Brain pericyte (primary cell): ENCODE data around the gene TTLL12.

Experiments used
- DNase-seq: peaks from one replicate; pipeline ENCODE4 v3.0.0-alpha.2; 2012; ENCODE audit warnings: low read depth, low spot score

The TTLL12 gene

DNA sequence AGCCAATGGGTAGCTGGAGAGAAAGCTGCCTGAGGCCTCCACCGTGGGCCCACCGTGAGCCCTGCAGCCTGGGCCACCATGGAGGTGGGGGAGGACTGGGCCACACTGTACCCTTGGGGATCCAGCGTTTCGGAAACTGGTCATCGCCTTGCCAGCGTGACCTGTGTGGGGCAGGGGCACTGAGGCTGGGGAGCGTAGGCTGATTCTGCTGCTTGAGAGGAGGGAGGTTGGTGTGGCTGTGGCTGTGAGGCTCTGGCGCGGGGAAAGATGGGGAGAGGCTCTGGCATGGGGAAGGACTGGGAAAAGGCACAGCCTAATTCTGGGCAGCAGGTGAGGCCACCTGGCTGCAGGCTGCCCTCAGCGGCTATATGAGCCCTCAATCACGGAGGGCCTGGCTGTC lies 12.6 kb upstream of the TTLL12 start:
- no peak for DNase-seq

DNA sequence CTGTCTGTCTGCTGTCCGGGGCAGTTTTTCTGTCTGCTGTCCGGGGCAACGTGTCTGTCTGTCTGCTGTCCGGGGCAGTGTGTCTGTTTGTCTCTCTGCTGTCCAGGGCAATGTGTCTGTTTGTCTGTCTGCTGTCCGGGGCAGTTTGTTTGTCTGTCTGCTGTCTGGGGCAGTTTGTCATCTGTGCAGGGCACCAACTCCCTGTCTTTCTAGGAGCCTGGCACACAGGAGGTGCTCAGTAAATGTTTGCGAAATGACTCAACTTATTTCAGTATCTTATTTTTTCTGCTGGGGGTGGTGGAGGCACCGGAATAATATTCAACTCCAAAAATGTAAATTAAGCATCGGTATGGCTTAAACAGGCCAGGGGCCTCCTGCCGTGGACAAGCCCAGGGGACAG lies 12.0 kb upstream of the TTLL12 start:
- DNase-seq, result no peak

DNA sequence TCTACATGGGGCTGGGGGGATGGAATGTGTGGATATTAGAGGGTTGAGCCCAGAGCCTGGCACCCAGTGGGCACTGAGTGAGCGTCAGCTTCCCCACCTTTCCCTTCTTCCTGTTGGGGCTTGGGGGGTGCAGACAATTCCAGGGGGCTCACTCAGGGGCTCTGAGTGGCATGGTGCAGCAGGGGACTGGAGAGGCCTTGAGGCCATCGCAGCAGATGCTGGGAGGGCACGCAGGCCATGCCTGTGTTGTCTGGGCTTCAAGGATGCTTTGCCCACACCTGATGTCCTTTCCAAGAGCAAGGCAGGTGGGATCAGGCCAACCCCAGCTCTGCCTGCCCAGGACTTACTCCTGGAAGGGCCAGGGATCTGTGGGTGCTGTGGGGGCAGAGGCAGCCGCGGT lies 11.2 kb upstream of the TTLL12 start:
- no peak for DNase-seq

DNA sequence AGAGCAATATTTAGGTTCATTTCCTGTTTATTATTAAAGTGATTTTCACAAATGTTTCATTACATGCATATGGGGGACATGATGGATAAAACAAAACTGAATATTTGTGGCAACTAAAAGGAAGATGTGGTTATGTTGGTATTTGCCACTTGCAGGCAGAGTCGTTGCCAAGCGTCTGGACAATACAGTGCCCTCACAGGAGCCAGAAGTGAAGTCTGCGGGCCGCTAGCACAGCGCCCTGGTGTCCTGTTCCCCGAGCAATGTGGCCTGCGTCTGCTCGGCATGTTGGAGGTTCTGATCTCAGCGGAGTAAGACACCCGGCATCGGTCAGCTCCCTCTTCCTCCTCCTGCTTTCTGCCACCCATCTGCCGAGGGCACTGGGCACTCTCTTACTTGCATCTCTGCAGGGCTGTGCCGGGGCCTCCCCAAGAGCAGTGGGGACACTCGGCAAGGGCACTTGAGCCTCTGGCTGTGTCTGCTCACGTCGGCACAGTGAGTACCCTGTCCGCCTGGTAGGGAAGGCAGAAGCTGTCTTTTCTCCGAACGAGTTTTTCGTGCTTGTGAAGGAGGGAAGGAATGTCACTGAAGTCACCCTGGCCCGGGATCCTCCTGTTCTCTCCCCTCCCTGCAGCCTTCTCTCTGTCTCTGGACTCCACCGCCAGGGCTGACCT lies 10.5 kb upstream of the TTLL12 start:
- DNase-seq, result no peak

DNA sequence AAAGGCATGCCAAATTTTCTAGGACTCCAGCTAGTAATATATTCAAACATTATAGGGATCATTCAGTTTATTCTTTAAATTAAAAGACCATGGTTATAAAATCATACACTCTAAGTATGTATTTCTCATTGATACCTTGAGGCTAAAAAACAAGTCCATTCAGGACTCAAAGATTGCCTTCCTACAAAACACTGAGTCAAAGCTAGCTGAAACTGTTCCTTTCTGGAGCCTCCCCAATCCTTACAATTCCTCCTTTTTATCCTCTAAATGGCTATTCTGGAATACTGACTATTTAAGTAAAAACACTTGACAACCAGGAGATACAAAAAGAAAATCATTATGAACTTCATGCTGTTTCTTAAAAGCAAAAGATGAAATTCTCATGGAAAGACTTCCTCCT lies 4.9 kb upstream of the TTLL12 start:
- no peak for DNase-seq

DNA sequence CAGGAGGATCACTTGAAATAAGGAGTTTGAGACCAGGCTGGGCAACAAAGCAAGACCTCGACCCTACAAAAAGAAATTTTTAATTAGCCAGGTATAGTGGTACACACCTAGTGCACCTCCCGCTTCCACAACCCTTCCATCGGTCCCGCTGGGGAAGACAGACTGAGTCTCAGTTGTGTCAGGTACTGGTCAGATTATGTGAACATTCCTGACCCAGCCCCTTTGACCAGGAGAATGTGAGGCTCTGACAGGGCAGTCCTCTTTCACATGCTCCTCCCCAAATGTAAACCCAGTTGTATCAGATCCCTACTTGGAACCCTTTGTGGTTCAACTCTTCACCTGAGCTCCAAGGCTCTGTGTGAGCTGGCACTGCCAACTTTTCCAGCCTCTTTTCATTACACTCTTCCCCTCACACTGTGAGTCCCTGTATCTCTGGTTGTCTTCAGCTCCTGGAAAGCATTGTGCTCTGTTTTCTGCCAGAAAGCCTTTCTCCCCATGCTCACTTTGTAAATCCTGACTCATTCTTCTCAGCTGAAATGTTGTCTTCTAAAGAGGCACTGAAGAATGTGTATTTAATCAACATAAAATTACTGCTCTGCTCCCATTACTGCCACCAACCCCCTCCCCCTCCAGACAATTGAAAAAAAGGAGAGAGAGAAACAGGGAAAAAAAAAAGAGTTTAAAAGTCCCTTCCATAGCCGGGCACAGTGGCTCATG lies 2.1 kb upstream of the TTLL12 start:
- no peak for DNase-seq

DNA sequence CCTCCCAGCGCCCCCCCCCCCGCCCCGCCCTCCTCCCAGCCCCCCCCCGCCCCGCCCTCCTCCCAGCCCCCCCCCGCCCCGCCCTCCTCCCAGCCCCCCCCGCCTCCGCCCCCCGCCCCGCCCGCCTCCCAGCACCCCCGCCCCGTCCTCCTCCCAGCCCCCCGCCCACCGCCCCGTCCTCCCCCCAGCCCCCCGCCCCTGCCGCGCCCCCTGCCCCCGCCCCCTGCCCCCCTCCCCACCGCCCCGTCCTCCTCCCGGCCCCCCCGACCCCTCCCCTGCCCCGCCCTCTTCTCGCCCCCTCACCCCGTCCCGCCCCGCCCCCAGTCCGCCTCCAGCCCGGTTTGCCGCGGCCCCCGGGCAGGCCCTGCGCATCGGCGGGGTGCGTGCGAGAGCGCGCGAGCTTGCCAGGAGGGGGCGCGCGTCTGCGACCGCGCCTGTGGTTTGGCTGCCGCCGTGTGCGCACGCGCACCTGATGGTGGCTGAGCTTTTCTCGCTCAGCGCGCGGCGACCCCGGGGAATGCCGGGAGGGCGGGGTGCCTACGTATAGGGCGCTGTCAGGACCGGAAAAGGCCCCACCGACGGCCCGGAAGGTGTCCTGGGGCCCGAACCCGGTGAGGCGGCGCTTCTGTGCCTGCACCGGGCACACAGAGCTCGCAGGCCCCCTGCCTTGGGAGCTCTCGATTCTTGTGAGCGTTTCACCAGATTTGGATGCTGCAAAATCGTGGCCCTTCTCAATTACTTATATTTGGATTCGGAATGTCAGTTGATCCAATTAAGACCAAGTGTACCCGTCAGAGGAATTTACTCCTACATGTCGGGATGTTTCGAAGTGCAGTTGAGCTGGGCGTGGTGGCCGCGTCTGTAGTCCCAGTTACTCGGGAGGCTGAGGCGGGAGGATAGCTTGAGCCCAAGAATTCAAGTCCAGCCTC lies 501 bp upstream of the TTLL12 start:
- peak; percentile 75 for DNase-seq

DNA sequence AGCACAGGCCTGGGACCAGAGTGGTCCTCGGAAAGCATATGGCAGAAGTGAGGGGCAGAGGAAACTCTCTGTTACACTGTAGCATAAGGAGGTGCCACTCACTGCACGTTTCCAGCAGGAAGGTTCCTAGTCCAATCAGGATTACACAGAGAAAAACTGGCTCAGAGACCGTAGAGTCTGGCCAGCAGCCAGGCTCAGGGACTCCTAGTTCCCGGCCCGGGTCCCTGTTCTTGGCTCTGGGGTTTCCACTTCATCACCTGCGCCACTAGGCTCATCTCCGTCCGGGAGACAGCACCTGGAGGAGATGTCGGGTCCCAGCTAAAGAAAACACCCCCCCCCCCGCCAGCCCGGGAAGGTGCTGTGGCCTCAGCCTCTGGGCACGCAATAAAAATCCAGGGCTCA lies 1.1 kb downstream of the TTLL12 start:
- DNase-seq, result no peak

DNA sequence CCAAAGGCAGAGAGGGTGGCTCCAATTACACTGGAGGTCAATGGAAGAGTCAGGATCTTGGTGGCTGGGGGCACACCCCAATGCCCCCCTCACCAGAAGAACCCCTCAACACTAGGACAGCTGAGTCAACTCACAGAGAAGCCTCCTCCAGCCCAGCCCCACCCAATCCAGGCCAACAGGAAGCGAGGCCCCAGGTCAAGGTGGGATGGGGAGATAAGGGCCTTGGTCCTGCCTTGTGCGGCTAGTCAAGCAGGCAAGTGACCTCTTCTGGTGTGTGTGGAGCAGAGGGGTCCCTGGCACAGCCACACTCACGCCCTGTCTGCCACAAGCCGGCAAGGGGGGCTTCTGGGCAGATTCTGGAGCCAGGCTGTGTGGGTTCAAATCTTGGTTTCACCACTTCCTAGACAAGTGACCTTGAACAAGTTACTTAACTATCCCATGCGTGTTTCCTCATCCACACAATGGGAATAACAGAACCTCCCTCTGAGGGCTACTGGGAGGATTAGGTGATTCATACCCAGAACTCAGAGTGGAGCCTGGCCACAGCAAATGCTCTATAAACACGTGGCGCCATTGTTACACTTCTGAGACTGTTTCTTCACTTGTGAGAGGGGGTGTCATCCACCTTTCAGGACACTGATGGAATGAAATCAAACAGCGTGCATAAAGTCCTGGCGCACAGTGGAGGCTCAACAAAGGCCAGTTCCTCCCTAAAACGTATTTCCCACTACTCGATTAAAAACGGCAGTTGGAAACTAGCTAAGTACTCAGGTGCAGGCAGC lies 3.2 kb downstream of the TTLL12 start:
- no peak for DNase-seq

DNA sequence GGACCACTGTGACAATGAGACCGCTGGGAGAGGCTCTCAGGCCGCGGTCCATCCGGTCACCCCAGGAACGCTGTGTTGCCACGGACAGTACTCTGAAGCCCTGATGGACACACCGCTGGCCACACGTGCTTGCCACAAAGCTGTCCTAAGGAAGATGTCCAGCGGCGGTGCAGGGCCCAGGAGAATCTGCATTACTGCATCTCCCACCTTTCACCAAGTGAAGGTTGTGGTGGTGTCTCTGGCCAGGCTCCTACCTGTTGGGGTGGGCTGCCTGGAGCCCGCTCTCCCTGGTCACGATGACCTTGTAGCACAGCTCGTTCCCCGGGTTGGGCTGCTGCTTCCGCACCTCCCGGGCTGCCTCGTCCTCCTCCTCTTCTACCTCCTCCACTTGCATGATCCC lies 4.2 kb downstream of the TTLL12 start:
- DNase-seq, result no peak

DNA sequence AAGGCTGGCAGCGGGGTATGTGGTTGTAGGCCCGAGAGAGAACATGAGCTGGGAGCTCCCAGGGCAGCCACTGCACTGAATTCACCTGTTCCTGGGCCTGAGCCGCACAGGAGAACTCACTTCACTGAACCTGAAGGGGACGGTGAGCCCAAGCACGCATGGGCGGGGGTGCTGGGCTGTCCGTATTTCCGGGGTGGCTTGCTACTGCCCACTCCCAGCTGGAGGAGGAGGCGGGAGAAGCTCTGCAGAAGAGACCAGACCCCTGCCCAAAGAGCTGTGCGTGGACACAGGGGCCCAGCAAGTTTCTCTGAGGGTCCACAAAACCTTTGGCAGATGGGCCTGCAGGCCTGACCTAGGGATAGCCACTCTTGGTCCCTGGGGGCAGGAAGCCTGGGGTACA lies 4.8 kb downstream of the TTLL12 start:
- DNase-seq, result no peak

DNA sequence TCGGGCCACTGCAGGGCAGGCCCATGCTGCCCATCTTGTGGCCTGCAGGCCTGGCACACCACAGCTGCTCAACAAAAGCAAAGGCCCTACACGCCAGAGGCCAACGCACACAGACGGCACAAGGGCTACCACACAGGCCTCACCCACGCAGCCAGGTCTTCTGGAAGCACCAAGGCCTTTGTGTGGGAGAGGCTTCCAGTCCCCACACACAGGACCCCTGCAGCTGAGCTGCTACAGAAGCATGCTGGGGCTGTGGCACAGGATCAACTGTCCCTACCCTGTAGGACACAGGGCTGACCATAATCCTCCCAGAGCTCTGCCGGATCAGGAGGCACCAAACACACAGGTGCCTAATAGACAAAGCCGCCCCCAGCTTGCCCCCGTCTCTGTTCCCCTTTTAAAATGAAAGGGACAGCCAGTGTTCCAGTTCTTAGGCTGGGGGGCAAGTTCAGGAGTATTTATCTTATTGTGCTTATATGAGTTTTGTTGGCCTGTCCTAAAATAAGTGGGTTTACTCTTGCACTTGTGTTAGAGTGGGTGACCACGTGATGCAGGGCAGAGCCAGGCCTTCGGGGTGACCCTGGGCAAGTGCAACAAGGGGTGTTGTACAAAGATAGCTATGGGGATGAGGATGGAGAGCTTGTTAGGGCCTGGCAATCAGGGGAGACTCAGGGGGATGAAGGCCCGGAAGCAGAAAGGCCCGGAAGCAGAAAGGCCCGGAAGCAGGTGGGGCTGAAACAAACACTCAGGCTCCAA lies 5.4 kb downstream of the TTLL12 start:
- no peak for DNase-seq

DNA sequence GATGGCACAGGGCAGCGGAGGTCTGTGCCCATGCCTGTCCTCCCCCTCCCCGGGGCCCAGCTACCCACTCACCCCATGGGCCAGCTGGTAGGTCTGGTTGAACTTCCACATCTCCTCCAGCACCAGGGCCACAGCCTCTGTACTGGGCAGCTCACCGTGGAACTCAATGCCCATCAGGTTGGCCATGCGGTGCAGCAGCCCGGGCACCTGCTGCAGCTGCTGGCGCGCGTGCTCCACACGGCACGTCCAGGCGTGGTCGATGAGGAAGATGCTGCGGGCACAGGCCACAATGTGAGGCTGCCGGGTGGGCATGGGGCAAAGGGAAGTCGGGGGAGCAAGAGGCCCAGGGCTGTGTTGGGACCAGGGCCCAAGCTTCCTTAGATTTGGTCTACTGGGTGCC lies 6.3 kb downstream of the TTLL12 start:
- DNase-seq, result no peak

DNA sequence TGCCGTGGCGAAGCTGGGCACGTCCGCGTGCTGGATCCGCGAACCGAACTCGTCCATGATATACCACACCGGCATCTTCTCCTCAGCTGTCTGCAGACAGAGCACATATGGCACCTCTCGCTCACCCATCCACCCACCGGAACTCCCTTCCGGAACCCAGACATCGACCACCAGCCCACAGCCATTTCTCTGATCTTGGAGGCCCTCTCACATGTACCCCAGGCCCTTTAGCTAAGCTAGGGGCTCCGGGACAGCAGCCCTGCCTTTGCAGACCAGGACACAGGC lies 7.1 kb downstream of the TTLL12 start:
- DNase-seq, result no peak

DNA sequence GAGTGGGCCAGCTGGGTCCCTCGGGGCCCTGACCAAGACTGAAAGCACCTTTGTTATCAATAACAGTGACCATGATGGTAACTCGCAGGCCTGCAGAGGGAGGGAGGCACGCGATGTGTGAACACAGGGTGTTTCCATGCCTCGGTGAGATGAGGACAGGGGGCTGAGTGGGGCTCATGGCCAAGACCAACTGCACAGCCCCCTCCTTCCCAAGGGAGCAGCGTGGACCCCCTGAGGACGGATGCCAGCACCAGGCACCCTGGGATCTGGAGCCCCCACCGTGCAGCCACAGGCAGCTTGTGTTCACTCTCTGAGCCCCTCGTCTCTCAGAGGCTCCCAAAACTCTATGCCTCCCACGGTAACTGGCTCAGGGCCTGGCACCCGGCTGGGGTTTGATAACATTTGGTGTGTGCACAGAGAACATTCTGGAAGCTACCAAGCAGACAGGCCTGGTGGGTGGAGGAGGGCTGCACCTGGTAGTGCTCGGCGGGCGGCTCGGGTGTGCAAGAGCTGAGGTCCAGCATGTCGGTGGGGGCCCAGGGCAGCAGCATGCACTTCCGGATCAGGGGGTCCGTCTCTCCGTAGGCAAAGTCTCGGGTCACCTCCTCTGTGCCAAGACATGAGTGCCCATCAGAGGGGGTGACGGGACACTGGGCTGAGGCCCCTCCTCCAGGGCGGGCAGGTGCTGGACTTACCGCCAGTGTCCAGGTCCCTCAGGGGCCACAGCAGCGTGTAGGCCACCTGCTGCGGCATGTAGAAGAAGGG lies 7.6 kb downstream of the TTLL12 start:
- DNase-seq, result no peak

DNA sequence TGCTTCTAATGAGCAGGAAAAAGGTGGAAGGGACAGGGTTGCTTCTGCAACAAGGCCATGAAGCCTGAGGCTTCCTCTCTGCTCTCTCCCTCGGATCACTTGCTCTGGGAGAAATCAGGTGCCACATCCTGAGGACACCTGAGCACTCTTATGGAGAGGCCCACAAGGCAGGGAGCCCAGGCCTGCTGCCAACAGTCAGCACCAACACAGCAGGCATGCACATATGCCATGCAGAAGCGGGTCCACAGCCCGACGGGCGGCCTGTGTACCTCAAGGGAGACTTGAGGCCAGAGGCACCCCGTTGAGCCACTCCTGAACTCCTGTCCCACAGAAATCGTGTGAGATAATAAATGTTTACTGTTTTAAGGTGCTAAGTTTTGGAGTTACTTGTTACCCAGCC lies 9.5 kb downstream of the TTLL12 start:
- DNase-seq, result no peak

DNA sequence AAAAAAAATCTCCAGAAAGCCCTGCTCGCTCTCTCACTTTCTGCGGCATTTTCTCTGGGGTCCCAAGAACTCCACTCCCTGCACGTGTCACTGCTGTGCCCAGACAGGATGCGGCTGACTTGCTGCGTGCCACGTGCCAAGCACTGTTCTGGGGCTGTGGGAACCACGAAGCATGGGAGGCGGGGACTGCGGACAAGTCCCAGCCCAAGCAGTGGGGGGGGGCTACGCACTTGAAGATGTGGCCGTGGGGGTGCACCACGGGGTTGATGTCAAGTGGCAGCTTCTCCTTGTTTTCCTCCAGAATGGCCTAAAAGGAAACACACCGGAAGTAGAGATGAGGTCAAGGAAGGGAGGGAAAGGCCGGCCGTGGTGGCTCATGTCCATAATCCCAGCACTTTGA lies 10.8 kb downstream of the TTLL12 start:
- DNase-seq, result no peak

DNA sequence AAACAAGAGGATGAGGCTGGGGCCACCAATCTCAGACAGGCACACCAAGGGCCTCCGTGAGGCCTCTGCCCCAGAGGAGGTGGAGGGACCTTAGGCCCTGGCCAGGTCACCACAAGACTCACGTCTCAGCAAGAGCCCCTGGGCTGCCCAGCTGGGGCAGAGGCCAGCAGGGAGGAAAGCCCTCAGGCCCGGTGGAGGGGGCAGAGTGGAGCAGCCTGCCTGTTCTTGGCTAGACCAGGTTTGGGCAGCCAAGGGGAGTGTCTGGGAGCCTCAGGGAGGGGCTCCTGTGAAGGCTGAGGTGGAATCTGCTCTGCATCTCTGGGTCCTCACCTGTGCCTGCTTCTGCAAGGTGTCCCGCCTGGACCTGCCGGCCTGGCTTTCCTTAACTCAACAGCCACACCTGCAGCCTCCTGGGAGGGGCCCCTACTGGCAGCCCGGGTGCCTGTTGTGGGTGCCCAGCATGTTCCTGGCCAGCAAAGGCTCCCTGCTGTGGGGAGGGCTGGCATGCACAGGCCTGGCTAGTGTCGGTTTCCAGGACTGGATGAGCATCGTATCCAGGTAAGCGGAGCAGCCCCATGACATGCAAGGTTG lies 11.9 kb downstream of the TTLL12 start:
- no peak for DNase-seq

DNA sequence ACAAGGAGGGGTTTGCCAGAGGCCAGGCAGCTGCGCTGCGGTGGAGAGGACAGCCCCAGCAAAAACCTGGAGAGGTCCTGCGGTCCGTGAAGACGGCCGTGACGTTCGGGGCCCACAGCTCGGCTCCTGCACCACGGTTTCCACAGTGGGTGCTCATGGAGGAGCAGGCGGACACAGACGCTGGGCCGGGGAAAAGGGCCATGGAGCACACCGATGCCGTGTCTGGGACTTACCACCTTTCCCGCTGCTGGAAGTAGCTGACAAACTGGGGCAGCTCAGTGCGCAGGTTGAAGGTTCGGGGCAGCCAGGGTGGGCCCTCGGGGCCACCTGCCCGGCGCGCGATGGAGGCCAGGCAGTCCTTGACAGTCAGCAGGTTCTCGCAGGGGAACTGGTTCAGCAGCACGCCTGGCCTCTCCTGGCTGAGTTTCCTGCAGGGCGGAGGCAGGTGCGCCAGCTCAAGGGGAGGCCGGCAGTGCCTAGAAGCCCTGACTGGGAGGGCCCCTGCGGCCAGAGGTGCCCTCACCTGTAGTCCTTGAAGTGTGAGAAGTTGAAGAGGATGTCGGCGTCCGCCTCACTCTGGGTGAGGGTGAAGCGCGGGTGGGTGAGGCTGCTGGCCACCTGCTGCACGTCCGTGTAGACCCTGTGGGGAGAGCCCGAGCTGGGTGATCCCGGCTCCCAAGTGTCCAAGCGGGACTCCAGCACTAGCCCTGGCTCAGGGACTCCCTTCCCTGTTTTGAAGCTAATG lies 12.8 kb downstream of the TTLL12 start:
- no peak for DNase-seq
